HG03159 (cell line): Measurements from ENCODE around the gene UBE2D1.

Source experiments
- ATAC-seq: cut with Tn5 transposase; IDR thresholded peaks from one replicate; pipeline ENCODE4 v1.9.1; 2021; ENCODE audit warnings: mild to moderate bottlenecking, moderate library complexity; ENCODE audit not compliant: unreplicated experiment

UBE2D1 gene

DNA sequence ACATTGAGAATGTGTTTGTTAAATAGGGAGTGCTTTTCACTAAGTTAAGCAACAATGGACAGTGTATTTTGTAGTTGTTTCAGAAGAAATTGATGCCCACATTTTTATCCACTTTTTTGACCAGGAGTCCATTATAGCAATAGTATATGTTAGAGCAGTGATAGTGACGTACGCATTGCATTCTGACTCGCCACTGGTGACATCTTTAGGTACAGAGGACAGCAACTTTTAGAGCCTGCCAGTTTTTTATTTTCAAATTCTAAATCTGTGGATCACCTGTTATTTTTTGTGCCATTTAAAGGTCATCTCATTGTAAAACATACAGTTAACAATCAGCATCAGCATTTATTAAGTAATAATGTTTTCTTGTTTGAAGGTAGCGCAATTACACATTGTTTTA lies 1.4 kb downstream of the UBE2D1 start:
- ATAC-seq, result no peak

DNA sequence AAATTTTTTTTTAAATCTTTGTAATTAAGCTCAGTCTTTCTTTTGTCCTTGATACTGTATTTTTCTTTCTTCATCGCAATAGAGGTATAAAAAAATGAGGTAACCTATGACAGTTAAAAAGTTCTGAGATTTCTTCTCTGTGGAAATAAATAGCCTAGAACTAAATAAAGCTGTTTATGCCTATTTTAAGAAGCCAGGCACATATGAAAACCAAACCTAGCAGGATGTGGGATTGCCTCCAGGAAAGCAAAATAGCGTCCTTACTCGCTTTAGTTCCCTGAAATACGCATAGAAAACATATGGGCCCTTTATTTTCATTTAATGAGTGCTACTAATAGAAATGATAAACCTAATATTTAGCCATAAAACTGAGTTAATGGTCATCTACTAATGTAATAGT lies 6.6 kb downstream of the UBE2D1 start:
- no peak for ATAC-seq

DNA sequence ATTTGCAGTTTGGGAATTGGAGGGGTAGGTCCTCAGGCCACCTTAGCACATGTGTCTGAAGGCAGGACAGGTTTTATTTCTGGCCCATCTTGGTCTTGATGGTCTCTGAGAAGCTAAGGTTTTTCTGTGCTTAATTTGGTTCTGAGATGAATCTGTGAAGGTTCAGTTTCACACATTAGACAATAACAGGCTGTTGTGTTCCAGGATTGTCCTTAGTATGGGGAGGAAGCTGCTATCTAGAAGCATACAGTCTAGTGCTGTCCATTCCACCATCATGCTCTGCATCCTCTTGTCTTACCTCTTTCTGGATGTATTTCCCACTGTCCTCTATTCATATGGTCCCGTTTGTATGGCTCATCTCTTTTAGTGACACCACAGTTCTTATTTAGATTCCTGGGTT lies 7.1 kb downstream of the UBE2D1 start:
- ATAC-seq, result no peak

DNA sequence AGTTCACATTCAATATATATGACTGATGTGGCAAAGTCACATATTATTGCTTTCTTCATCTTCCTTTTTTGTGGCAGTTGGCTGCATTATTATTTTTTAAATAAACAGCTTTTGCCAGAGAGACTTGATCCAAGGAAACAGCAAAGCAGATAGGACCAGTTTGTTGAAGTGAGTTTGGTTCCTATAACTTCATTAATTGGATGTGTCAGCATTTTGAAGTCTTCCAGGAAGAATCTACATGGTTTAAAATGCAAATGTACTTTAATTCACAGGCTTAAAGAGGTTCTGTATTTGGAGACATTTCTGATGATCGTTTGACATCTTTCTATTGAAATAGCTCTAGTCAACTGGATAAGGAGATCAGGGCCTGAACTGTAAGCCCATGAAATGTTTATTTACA lies 13.2 kb downstream of the UBE2D1 start:
- no peak for ATAC-seq

DNA sequence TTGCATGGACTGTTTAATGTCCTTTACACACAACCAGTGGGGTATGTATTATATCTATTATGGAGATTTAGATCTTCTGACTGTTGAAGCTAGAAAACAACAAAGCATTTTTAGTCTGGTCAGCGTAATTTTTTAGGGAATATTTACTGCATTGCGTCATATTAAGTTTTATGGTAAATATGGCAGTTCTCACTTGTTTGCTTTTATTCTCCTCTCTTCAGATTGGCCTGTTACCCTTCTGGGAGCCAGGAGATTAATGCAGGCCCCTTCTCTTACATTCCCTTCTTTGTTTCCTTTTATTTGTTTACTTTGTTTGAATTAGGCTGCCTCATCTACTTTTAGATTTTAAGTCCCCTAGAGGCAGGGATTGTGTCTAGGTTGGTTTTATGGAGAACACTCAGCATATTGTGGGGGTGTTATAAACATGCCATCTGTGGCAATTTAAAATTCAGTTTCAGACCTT lies 13.8 kb downstream of the UBE2D1 start:
- no peak for ATAC-seq

DNA sequence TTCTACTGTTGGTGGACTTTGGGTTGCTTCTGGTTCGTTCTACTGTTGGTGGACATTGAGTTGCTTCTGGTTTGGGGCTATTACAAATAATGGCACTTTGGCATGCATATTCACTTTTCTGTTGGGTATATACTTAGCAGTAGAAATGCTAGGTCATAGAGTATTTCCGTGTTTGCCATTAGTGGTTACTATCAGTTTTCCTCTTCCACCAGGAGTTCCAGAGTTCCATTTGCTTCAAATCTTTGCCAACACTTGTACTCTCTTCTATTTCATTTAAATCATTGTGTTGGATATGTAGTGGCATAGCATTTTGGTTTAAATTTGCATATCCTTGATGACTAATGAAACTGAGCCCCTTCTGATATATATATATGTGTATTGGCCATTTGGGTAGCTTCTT lies 15.2 kb downstream of the UBE2D1 start:
- no peak for ATAC-seq

DNA sequence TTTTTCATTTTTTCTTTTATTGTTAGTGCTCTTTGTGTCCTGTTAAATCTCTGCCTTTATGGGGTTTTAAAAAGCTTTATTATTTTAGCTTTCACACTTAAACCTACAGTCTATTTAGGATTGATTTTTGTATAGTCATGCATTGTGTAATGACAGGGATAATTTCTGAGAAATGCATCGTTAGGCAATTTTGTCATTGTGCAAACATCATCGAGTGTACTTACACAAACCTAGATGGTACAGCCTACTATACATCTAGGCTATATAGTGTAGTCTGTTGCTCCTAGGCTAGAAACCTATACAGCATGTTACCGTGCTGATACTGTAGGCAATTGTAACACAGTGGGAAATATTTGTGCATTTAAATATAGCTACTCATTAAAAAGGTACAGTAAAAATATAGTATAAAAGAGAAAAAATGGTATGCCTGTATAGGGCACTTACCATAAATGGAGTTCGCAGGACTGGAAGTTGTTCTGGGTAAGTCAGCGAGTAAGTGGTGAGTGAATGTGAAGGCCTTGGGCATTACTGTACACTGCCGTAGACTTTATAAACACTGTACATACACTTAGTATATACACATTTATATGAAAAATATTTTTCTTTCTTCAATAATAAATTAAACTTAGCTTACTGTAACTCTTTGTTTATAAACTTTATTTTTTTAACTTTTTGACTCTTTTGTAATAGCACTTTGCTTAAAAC lies 16.0 kb downstream of the UBE2D1 start:
- ATAC-seq, result no peak

DNA sequence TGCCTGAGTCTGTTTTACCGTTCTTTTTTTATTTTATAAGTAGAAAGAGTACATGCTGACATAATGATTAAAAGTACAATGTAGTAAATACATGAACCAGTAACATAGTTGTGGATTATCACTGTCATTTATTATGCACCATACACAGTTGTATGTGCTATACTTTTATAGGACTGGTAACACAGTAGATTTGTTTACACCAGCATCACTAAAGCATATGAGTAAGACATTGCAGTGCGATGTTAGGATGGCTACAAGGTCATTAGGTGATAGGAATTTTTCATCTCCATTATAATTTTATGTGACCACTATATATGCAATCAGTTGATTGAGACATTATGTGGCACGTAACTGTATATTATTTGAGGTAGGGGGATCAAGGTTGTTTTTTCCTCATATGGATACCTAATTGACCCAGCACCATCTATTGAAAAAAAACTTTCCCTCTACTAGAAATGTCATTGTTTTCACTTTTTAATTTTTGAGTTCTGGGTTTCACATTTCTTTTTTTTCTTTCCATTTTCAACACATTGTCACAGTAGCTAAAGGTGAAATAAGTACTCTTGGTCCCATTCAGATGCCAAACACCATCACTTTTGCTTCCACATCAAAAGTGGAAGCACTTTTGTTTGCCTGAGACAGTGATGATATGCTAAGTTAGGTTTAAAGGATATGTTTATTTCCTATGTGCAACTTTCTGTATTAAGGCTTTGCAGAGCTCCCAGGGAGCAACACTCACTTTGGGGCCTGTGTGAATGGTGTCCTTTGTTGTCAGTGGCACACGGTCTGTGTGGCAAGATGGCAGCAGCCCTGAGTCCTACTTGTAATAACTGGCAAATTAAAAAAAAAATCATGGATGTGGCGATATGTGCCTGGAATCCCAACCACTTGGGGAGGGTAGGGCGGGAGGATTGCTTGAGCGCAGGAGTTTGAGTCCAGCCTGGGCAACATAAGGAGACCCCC lies 17.1 kb downstream of the UBE2D1 start:
- ATAC-seq, result no peak

DNA sequence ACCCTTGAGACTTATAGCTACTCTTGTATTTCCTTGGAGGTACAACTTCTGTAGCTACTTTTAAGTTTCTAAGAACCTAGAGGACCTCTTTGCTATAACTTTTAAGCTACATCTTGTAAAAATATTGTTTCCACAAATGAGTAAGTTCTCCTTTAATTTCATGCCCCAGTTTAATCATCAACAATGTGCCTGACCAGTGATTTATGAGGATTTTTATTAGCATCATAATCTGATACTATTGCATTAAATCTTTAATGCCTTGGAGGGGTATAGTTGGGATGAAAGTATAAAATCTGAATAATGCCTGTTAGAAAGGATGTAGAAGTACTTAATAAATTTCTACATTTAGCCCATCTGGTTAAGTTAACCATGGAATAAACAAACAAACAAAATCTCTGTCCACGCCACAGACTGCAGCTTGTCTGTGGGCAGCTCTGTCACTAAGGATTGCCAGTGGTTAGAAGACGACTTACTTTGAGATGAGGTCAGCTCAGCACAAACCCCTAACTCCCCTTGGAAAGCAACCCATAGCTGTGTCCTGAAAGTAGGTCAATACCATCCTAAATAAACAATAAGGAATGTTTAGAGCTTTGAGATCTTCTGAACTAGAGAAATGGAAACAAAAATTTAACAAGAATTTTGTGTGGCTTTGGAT lies 18.3 kb downstream of the UBE2D1 start:
- ATAC-seq, result no peak

DNA sequence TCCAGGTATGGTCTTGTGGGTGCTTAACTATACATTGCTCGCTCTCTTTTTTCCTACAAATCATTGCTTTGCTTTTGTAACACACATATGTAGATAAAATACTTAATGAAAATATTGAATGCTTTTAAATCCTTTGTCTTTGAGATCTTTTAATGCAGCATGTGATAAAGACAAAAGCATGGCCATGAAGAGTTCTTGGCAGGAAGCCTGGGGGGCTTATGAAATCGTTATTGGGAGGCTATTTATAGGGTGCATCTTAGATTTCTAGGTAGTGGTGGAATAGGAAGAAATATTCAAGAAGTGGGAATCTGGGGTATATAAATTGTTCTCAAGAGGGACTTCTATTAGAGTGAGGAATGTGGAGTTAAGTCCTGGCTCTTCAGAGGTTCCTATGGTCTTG lies 21.9 kb downstream of the UBE2D1 start:
- no peak for ATAC-seq

DNA sequence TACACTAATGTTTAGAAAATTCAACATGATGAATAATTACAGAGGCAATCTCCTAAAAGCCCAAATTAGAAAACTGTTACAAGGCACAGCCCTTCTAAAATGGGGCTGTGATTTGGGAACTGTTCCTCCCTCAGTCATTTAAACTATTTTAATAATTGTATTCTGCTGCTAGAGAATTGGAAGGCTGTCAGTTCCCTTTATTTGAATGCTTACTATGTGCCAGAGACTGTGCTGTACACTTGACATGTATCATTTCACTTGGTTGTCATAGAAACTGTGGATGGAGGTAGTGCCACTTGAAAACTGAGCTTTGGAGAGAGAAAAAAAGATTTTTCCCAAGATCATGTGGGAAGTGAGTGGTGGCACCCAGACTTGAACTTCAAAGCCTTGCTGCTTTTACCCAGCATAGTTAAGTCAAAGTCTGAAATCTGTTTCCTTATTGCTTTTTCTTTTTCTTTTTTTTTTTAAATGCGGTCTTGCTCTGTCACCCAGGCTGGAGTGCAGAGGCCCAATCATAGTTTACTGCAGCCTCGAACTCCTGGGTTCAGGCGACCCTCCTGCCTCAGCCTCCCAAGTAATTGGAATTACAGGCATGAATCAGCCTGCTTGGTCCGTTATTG lies 23.6 kb downstream of the UBE2D1 start:
- ATAC-seq, result no peak

DNA sequence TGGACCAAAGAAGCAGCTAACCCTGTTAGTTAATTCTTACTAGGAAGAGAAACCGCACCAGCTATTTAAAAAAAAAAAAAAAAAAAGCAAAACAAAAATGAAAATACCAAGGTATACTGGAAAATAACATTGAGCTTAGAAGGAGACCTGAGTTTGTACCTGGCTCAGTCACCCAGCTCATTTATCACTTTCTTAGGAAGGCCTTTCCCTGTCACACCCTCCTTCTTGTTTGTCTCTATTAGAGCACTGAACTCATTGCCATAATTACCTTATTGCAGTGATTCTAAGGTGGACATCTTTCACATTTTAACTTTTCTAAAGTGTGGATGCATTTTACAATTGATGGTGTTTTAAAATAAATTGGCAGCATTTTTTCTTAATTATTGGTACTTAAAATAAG lies 24.1 kb downstream of the UBE2D1 start:
- ATAC-seq, result no peak

DNA sequence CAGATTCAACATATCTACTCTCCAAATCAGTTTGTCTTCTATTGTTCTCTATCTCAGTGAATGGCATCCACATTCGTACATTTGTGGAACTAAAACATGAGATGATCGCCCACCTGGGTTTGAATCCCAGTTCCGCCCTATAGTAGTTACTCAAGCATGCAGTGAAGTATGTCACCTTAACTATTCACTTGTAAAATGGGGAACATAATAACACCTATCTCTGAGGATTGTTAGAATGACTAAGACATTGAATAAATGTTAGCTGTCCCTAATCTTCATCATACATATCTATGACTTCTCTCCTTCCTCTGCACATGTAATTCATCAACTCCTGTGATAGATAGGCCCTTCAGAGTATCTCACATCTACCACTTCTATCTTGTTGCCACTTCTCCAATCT lies 24.7 kb downstream of the UBE2D1 start:
- ATAC-seq, result no peak

DNA sequence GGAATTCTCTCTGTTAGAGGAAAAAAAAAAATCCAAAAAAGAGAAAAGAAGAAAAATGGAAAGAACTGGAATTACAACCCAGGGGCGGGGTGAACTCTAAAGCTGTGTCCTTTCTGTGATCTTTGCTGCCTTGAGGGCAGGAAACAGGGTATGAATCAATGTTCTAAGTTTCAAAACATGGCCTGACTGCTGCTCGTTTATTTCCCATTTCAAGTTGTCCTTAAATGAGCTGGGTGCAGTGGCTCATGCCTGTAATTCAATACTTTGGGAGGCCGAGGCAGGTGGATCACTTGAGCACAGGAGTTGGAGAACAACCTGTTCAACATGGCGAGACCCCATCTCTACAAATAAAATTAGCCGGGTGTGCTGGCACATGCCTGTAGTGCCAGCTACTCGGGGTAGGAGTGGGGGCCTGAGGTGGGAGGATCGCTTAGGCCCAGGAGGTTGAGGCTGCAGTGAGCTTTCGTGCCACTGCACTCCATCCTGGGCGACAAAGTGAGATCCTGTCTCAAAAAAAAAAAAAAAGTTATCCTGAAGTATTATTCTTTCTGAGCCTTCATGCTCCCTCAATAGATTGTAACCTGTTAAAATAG lies 25.7 kb downstream of the UBE2D1 start:
- no peak for ATAC-seq

DNA sequence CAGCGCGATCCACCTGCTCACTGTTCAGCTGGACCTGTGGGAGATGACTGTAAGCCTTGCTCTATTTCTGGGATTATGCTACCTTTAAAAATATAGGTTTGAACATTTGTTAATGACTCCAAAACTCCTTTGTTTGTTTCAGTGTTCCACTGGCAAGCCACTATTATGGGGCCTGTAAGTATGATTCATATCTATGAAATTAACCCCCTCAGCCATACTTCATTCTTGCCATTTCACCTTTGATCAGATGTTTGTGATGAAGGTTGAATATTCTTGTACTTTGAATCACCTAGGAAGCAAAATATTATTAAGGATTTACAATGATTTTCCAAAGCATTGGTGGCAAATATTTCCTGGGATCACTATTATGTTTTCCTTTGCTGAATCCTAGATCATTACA lies 26.5 kb downstream of the UBE2D1 start:
- no peak for ATAC-seq

DNA sequence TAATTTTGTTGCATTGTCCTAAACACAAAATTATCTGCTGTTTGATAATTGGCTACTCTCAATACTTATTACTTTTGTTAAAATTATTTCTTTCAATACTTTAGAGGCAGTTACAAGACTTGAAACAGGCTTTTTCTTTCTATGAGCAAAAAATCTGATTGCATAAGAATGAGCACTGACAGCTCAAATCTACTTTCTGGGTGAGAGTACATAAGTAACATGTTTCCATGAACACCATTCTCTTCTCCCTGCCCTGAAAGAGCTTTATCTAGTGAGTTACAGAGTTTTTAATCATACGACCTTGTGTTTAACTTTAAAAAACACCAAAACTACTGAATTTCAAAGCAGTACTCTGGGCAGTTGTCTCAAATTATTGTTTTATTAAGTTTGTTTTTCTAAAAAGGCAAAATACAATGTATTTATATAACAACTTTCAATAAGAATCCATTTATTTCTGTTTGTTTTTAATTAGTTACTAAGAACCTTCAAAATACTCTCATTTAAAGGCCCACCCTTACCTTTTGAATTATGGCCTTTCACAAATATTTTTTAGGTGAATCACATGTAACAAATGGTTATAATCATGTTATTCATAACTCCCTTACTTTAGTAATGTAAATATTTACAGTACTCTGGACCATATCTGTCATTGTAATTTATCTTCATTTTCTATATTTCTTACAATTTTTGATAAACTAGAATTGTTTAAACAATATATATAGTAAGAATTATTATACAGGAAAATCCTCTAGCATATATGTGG lies 27.4 kb downstream of the UBE2D1 start:
- ATAC-seq, result no peak

DNA sequence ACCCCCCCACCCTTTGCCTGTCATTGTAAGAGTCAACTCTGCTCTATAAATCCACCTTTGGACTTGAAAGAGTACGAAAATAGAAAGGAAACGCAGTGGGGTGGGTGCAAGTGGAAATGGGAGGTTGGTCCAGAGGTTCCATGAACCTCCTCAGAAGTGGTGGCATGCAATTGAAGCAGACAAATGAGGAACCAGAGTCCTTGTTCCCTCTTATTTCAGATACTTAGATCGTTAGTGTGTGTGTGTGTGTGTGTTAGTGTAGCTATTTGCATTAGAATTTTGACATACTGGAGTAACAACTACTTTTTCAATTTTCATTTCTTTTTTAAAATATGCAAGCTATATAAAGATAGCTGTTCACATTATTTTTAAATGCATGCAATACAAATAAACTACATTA lies 32.3 kb downstream of the UBE2D1 start:
- no peak for ATAC-seq

DNA sequence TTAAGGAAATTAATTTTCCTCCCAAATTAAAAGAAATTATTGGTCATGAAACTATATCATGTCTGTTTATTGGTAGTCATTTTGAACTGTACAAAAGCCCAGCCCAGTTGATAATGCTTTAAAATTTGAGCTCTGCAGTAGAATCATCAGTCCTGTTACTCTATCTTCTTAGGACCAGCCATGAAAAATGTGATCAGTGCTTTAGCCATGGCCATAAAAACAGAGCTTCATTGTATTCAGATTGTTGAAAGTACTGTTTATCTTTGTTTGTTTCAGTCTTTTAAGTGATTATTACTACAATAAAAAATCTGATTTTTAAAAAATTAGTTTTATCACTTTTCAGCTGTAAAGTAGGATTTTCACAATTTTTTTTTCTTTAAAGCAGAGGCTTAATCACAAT lies 36.7 kb downstream of the UBE2D1 start:
- ATAC-seq, result no peak

DNA sequence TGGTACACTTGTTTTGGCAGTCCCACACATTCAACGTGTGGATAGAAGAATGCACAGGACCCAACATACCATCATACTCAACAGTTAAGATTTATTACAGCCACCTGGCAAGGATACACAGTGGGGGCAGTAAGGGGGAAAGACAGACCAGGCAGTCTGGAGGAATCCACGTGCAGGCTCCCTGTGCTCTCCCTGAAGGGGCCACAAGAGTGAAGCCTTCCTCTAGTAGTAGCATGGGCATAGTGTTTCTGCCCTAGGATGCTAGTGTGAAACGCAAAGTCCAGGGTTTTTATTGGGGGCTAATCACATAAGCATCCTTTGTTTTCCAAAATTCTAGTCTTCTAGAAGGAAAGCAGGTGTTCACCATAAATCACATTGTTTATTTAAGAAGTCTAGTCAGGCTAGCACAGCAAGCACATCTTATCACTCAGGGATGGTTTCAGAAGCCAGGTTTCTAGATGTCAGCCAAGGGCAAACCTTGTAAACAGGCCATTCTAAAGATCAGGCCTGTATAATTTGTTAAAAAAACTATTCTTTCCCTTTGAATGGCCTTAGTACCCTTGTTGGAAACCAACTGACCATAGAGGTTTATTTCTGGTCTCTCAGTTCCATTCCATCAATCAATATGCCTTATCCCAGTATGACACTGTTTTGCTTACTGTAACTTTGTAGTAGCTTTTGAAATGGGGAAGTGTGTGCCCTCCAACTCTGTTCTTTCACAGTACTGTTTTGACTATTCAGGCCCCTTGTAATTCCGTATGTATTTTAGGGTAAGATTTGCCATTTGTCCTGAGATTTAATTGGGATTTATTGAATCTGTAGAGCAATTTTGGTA lies 38.0 kb downstream of the UBE2D1 start:
- ATAC-seq, result peak; percentile 78
